Lung (tissue), 12 donors: ENCODE results near the gene ZNF467. TPM values are rescaled to one million over a fixed set of nuclear protein-coding genes. Genes with fewer than 3 reads are reported as not detected.
A peak's percentile ranks its signal among the peaks of the same experiment; 100 is the strongest.

ENCODE experiments used
- ATAC-seq: fragments of 200-7000 bp; cut with Tn5 transposase; one replicate; pipeline ENCODE4 v1.9.1; 2020; ENCODE audit warnings: moderate number of reproducible peaks; ENCODE audit not compliant: insufficient read depth, low FRiP score
- DNase-seq, 3 donors: peaks; one replicate each; pipeline ENCODE4 v3.0.0-alpha.2; 2013 to 2017
- H3K27ac ChIP-seq, 2 donors: one replicate each; pipeline ENCODE4 v1.5.1; 2013; ENCODE audit warnings: mild to moderate bottlenecking in 2 of 2, moderate library complexity in 2 of 2, control low read depth in 1 of 2, inconsistent platforms in 1 of 2, low read depth in 1 of 2, low read length in 1 of 2
- H3K27me3 ChIP-seq, 3 donors: one replicate each; pipeline ENCODE4 v1.5.1; 2013; ENCODE audit warnings: low read length in 2 of 3; ENCODE audit not compliant: control insufficient read depth in 3 of 3, insufficient read depth in 3 of 3
- H3K36me3 ChIP-seq, 4 donors: one replicate each; pipeline ENCODE4 v1.5.1; 2013; ENCODE audit warnings: low read length in 4 of 4, mild to moderate bottlenecking in 1 of 4, moderate library complexity in 1 of 4; ENCODE audit not compliant: control insufficient read depth in 4 of 4, insufficient read depth in 4 of 4
- H3K4me1 ChIP-seq, 5 donors: one replicate each; pipeline ENCODE4 v1.5.1; 2013; ENCODE audit warnings: low read length in 5 of 5, mild to moderate bottlenecking in 2 of 5, moderate library complexity in 1 of 5; ENCODE audit not compliant: control insufficient read depth in 5 of 5, insufficient read depth in 5 of 5
- H3K4me3 ChIP-seq: one replicate; pipeline ENCODE4 v1.5.1; 2013; ENCODE audit warnings: mild to moderate bottlenecking, control low read depth, moderate library complexity
- H3K9ac ChIP-seq, 2 donors: one replicate each; pipeline ENCODE4 v1.5.1; 2013; ENCODE audit warnings: low read length in 2 of 2, control low read depth in 1 of 2; ENCODE audit not compliant: insufficient read depth in 1 of 2
- H3K9me3 ChIP-seq, 4 donors: one replicate each; pipeline ENCODE4 v1.5.1; 2013; ENCODE audit warnings: low read length in 3 of 4, mild to moderate bottlenecking in 1 of 4, moderate library complexity in 1 of 4; ENCODE audit not compliant: control insufficient read depth in 4 of 4, insufficient read depth in 3 of 4
- CTCF ChIP-seq: IDR thresholded peaks from 2 replicates; pipeline ENCODE4 v1.5.1; 2012; ENCODE audit warnings: mild to moderate bottlenecking; ENCODE audit errors: control extremely low read depth, extremely low read depth
- WGBS, 2 donors: extraction: QIAGEN DNeasy Blood & Tissue Kit; methylation state at CpG; one replicate each; pipeline ENCODE4 v1.1.7; 2013; 5-methylcytosine and 5-hydroxymethylcytosine counted together
- polyA plus RNA-seq, 2 donors: library from polyadenylated mRNA; stranded (reverse); fragments of 200-250 nt; gene quantifications; one replicate each; pipeline ENCODE4 v1.2.1, GENCODE V29; 2013
- total RNA-seq, 2 donors: library from RNA; depleted of rRNA in 1 of 2; stranded (reverse); fragments of >200 nt in 1 of 2; gene quantifications; one replicate each; pipeline ENCODE4 v1.2.1, GENCODE V29; 2014 to 2021
- donor health status: control.
- donor health status: control.
- donor health status: Bipolar disorder and iron deficiency.
- donor health status: healthy.
- donor health status: DM: yes; HTN: yes; CAD: no.

Gene ZNF467
- total and polyA plus RNA-seq, 4 donors = 9.8 to 27.2 (median 14.9) TPM

- no peaks in the 10 kb centered on the region for H3K36me3 ChIP-seq
- H3K27ac ChIP-seq = no peak overlapping the region
- H3K9me3 ChIP-seq = no peaks in the 10 kb centered on the region
- 10 to 19% methylated on average over 4 of the region's 4 CpGs for WGBS, 2 donors
- no peak for TF ChIP-seq CTCF
- H3K4me1 ChIP-seq = peaks cover 0 to 10% (median 6%) of the 10 kb centered on the region in 5 donors
- no peak overlapping the region for H3K9ac ChIP-seq
- ATAC-seq (no peak), DNase-seq (peak in 2 of 3 donors; percentile 62 to 65)
- H3K4me3 ChIP-seq = no peak overlapping the region
- peaks cover 0 to 2% (median 0%) of the 10 kb centered on the region in 3 donors for H3K27me3 ChIP-seq
These were observed 29.7 kb downstream of the ZNF467 start for GRCh38 chr7:149743476-149744255.

DNA sequence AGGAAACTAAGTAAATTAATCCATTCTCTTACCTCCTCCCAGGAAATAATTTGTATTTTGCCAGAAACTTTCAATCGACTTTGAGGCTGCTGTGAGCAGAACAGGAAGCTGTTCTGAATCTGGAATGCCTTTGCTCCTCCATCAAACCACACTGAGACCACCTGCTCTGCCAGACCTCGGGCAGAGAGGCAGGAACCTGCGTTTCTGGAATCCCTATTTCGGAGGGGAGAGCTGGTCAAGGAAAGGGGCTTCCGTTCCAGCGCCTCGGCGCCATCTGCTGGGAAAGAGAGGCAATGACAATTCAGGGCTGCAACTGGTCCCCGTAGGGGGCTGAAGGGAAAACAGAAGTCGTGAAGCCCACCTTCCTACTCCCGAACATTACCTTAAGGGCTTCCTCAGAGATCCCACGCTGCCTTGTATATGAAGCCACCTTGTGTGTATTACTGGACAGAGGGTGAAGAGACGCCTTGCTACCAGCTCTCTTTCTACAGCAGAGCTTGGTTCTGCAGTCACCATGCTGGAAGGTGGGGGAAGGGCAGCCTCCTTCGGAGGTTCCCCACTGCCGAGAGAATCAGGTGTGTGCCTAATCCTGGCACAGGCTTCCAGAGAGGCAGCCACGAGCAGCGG lies 31.2 kb downstream of the ZNF467 start:
- 0 to 1% methylated on average over 17 of the region's 17 CpGs for WGBS, 2 donors
- ATAC-seq (peak; percentile 72), DNase-seq (peak; percentile 73 to 78 (median 74))
- Histone ChIP-seq H3K27ac (no peak overlapping the region), H3K4me1 (peaks cover 0 to 10% (median 6%) of the 10 kb centered on the region in 5 donors), H3K9ac (peak overlapping the region in 1 of 2 donors; percentile 46), H3K27me3 (peaks cover 0 to 2% (median 0%) of the 10 kb centered on the region in 3 donors), H3K36me3 (no peaks in the 10 kb centered on the region), H3K4me3 (no peak overlapping the region), H3K9me3 (no peaks in the 10 kb centered on the region)
- TF ChIP-seq CTCF = peak; percentile 84

DNA sequence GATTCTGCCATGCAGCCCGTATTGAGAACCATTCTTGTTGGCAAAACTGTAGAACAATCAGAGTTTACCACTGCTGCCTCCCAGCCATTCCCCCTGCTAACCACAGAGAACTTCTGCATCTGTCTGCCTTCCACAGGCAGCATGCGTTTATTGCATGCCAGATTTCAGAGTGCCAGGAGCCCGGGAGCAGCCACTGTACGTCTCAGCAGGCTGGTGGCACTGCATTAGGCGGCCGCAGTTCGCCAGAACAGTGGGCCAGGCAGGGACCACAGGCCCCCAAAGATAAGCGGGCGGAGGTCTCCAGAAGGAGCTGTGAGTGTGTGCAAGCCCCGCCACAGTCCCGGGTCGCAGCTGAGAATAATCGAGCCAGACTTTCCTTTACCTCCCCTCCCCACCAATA lies 31.8 kb downstream of the ZNF467 start:
- Histone ChIP-seq H3K9me3 (no peaks in the 10 kb centered on the region), H3K27me3 (peaks cover 0 to 2% (median 0%) of the 10 kb centered on the region in 3 donors), H3K9ac (peak overlapping the region in 1 of 2 donors; percentile 46), H3K4me3 (no peak overlapping the region), H3K27ac (no peak overlapping the region), H3K36me3 (no peaks in the 10 kb centered on the region), H3K4me1 (peaks cover 0 to 10% (median 6%) of the 10 kb centered on the region in 5 donors)
- ATAC-seq = no peak
- DNase-seq = no peak
- WGBS, 2 donors = 20 to 21% methylated on average over 13 of the region's 13 CpGs
- no peak for TF ChIP-seq CTCF
